Central memory CD8-positive, alpha-beta T cell (primary cell): ENCODE data around the gene RNU6-9.
A peak's percentile ranks its signal among the peaks of the same experiment; 100 is the strongest.
"Not testable (repeated sequence)": the region's sequence is repeated elsewhere in the genome, so short reads cannot be mapped to it uniquely, and the experiment has no call there.

Source experiments
- ATAC-seq: fragments of 150-1000 bp; cut with Tn5 transposase; replicated peaks from 2 replicates; pipeline ENCODE4 v1.10.0; 2022; ENCODE audit warnings: mild to moderate bottlenecking, moderate FRiP score, moderate number of reproducible peaks; ENCODE audit not compliant: poor library complexity, severe bottlenecking; ENCODE audit errors: extremely low read depth
- DNase-seq, 2 donors: peaks; one replicate each; pipeline ENCODE4 v3.0.0; 2021; ENCODE audit warnings: low spot score in 2 of 2
- H3K27ac Mint-ChIP-seq: one replicate; pipeline ENCODE4 v1.8.0; 2022; ENCODE audit warnings: low read depth, mild to moderate bottlenecking, moderate library complexity, mixed read lengths
- H3K27me3 Mint-ChIP-seq: one replicate; pipeline ENCODE4 v1.8.0; 2022; ENCODE audit warnings: mixed read lengths
- H3K36me3 Mint-ChIP-seq: one replicate; pipeline ENCODE4 v1.8.0; 2022; ENCODE audit warnings: mild to moderate bottlenecking, moderate library complexity, mixed read lengths; ENCODE audit not compliant: insufficient read depth
- H3K4me1 Mint-ChIP-seq: one replicate; pipeline ENCODE4 v1.8.0; 2022; ENCODE audit warnings: mixed read lengths
- H3K4me3 Mint-ChIP-seq: one replicate; pipeline ENCODE4 v1.8.0; 2022; ENCODE audit warnings: mild to moderate bottlenecking, moderate library complexity, mixed read lengths
- H3K9me3 Mint-ChIP-seq: one replicate; pipeline ENCODE4 v1.8.0; 2022; ENCODE audit warnings: mixed read lengths

Gene RNU6-9

GRCh38 chr19:887599-887998 is 5.7 kb upstream of the RNU6-9 start:
- Mint-ChIP-seq H3K4me1 (peaks cover 11% of the 10 kb centered on the region), H3K27ac (no peak overlapping the region), H3K9me3 (no peaks in the 10 kb centered on the region), H3K4me3 (no peak overlapping the region), H3K27me3 (no peaks in the 10 kb centered on the region), H3K36me3 (peaks cover 19% of the 10 kb centered on the region)
- DNase-seq (no peak), ATAC-seq (no peak)

- H3K9me3 Mint-ChIP-seq, result no peaks in the 10 kb centered on the region
- ATAC-seq, result no peak
Observed at GRCh38 chr19:888581-889385, 4.5 kb upstream of the RNU6-9 start.

GRCh38 chr19:889662-890295 is 3.5 kb upstream of the RNU6-9 start:
- H3K4me1 Mint-ChIP-seq, result peaks cover 24% of the 10 kb centered on the region
- no peak for ATAC-seq
- H3K27ac Mint-ChIP-seq, result no peak overlapping the region
- H3K4me3 Mint-ChIP-seq, result no peak overlapping the region
- peaks cover 30% of the 10 kb centered on the region for H3K36me3 Mint-ChIP-seq
- DNase-seq, result no peak
- no peaks in the 10 kb centered on the region for H3K9me3 Mint-ChIP-seq
- H3K27me3 Mint-ChIP-seq, result no peaks in the 10 kb centered on the region

More at GRCh38 chr19:888581-889385, 4.5 kb upstream of the RNU6-9 start:
- Mint-ChIP-seq H3K27me3 (no peaks in the 10 kb centered on the region), H3K27ac (no peak overlapping the region), H3K4me1 (peaks cover 21% of the 10 kb centered on the region), H3K4me3 (no peak overlapping the region), H3K36me3 (peaks cover 28% of the 10 kb centered on the region)
- DNase-seq, result no peak

- peak overlapping the region; percentile 76 for H3K27ac Mint-ChIP-seq
- H3K4me1 Mint-ChIP-seq, result peaks cover 24% of the 10 kb centered on the region
- no peaks in the 10 kb centered on the region for H3K27me3 Mint-ChIP-seq
- DNase-seq, result no peak
- H3K4me3 Mint-ChIP-seq, result peak overlapping the region; percentile 78
- ATAC-seq, result no peak
- H3K9me3 Mint-ChIP-seq, result no peaks in the 10 kb centered on the region
- H3K36me3 Mint-ChIP-seq, result peaks cover 29% of the 10 kb centered on the region
Observed at GRCh38 chr19:890831-891230, 2.5 kb upstream of the RNU6-9 start.

DNA sequence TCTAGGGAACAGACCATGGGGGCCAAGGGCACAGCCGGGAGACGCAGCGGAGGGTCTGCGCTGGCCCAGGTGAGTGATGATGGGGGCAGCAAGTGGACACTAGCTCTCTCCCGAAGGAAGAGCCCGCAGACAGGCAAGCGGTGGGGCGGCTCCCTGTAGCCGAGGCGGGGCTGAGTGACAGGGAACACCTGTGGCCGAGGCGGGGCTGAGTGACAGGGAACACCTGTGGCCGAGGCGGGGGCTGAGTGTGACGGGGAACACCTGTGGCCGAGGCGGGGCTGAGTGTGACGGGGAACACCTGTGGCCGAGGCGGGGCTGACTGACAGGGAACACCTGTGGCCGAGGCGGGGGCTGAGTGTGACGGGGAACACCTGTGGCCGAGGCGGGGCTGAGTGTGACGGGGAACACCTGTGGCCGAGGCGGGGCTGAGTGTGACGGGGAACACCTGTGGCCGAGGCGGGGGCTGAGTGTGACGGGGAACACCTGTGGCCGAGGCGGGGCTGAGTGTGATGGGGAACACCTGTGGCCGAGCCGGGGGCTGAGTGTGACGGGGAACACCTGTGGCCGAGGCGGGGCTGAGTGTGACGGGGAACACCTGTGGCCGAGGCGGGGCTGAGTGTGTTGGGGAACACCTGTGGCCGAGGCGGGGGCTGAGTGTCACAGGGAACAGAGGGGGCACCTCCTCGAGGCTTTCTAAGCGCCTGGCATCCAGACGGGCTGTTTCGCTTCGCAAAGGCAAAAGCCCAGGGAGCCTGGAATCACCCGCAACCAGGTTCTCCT is 1.7 kb upstream of the RNU6-9 start:
- not testable (repeated sequence) for ATAC-seq, DNase-seq, H3K9me3 Mint-ChIP-seq, H3K27me3 Mint-ChIP-seq
- Mint-ChIP-seq H3K4me3 (peak overlapping the region; percentile 95), H3K36me3 (peaks cover 35% of the 10 kb centered on the region), H3K27ac (peak overlapping the region; percentile 100), H3K4me1 (peaks cover 24% of the 10 kb centered on the region)

GRCh38 chr19:892243-892893 is 916 bp upstream of the RNU6-9 start:
- no peaks in the 10 kb centered on the region for H3K27me3 Mint-ChIP-seq
- H3K4me1 Mint-ChIP-seq, result peaks cover 24% of the 10 kb centered on the region
- peaks cover 36% of the 10 kb centered on the region for H3K36me3 Mint-ChIP-seq
- ATAC-seq (peak; percentile 6), DNase-seq (no peak)
- no peaks in the 10 kb centered on the region for H3K9me3 Mint-ChIP-seq
- peak overlapping the region; percentile 100 for H3K27ac Mint-ChIP-seq
- H3K4me3 Mint-ChIP-seq, result peak overlapping the region; percentile 95

GRCh38 chr19:896434-896833 is 3.1 kb downstream of the RNU6-9 start:
- Mint-ChIP-seq H3K36me3 (peaks cover 48% of the 10 kb centered on the region), H3K4me1 (peaks cover 19% of the 10 kb centered on the region), H3K9me3 (no peaks in the 10 kb centered on the region), H3K27ac (peak overlapping the region; percentile 19), H3K27me3 (no peaks in the 10 kb centered on the region), H3K4me3 (no peak overlapping the region)
- DNase-seq (no peak), ATAC-seq (no peak)

DNA sequence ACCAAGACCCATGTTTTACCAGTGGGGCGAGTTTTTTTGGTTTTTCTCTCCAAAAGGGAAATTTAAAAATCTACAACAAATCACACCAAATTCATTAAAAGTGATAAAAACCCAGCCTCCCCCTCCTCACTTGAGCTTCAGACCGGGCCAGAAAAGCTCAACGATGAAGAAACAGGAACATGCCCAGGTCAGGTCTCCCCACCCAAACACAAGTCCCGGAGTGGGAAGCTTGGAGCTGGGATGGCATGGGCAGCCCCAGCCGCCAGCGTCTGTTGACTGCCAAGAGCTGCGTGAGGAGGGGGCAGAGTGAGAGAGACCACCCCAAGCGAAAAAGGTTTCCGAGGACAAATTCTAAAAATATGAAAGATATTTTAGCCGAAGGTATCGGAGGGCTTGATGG is 3.7 kb downstream of the RNU6-9 start:
- peaks cover 50% of the 10 kb centered on the region for H3K36me3 Mint-ChIP-seq
- H3K27ac Mint-ChIP-seq, result no peak overlapping the region
- ATAC-seq (no peak), DNase-seq (no peak)
- H3K4me1 Mint-ChIP-seq, result peaks cover 18% of the 10 kb centered on the region
- no peak overlapping the region for H3K4me3 Mint-ChIP-seq
- H3K9me3 Mint-ChIP-seq, result no peaks in the 10 kb centered on the region
- H3K27me3 Mint-ChIP-seq, result no peaks in the 10 kb centered on the region

GRCh38 chr19:897442-898039 is 4.3 kb downstream of the RNU6-9 start:
- peaks cover 13% of the 10 kb centered on the region for H3K4me1 Mint-ChIP-seq
- DNase-seq (no peak), ATAC-seq (no peak)
- H3K9me3 Mint-ChIP-seq, result no peaks in the 10 kb centered on the region
- no peak overlapping the region for H3K27ac Mint-ChIP-seq
- no peak overlapping the region for H3K4me3 Mint-ChIP-seq
- H3K27me3 Mint-ChIP-seq, result no peaks in the 10 kb centered on the region
- H3K36me3 Mint-ChIP-seq, result peaks cover 45% of the 10 kb centered on the region

- no peaks in the 10 kb centered on the region for H3K9me3 Mint-ChIP-seq
- peaks cover 39% of the 10 kb centered on the region for H3K36me3 Mint-ChIP-seq
- ATAC-seq, result no peak
- peaks cover 4% of the 10 kb centered on the region for H3K4me1 Mint-ChIP-seq
- H3K27ac Mint-ChIP-seq, result peak overlapping the region; percentile 59
- no peaks in the 10 kb centered on the region for H3K27me3 Mint-ChIP-seq
- DNase-seq, result no peak
- no peak overlapping the region for H3K4me3 Mint-ChIP-seq
Observed at GRCh38 chr19:898663-899062, 5.4 kb downstream of the RNU6-9 start.

- Mint-ChIP-seq H3K4me3 (no peak overlapping the region), H3K27ac (no peak overlapping the region), H3K36me3 (peaks cover 34% of the 10 kb centered on the region), H3K27me3 (no peaks in the 10 kb centered on the region), H3K4me1 (peaks cover 6% of the 10 kb centered on the region), H3K9me3 (no peaks in the 10 kb centered on the region)
- ATAC-seq, result no peak
- no peak for DNase-seq
Observed at GRCh38 chr19:899336-900042, 6.2 kb downstream of the RNU6-9 start.

DNA sequence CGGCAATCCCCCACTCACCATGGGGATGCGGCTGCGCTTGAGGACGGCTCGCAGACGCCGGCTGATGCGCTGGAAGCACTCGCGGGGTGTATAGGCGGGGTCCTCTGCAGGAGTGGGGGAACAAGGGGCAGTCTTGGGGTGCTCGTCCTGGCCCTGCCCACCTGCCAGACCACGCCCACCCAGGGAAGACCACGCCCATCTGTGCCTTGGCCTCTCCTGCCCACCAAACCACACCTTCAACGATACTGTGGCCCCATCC is 6.7 kb downstream of the RNU6-9 start:
- H3K4me1 Mint-ChIP-seq, result peaks cover 7% of the 10 kb centered on the region
- ATAC-seq (no peak), DNase-seq (no peak)

More for the DNA sequence above, 6.7 kb downstream of the RNU6-9 start:
- Mint-ChIP-seq H3K27me3 (no peaks in the 10 kb centered on the region), H3K4me3 (no peak overlapping the region), H3K9me3 (no peaks in the 10 kb centered on the region), H3K36me3 (peaks cover 36% of the 10 kb centered on the region), H3K27ac (peak overlapping the region; percentile 35)
